Kidney (tissue), 14 donors: ENCODE results near the gene BPTF. TPM values are rescaled to one million over a fixed set of nuclear protein-coding genes. Genes with fewer than 3 reads are reported as not detected.

ENCODE experiments used
- DNase-seq, 5 donors: peaks; one replicate each; pipeline ENCODE4 v3.0.0-alpha.2; 2013 to 2020
- FAIRE-seq: peaks from 2 replicates; lab custom pipeline; 2012; peaks lifted over from hg19 to GRCh38; lab: Jason Lieb, UNC
- H3K27ac ChIP-seq, 2 donors: one replicate each; pipeline ENCODE4 v1.7.0; 2013; ENCODE audit warnings: low read depth in 2 of 2, low read length in 2 of 2, inconsistent platforms in 1 of 2
- H3K27me3 ChIP-seq: one replicate; pipeline ENCODE4 v1.7.1; 2013; ENCODE audit warnings: low read length, inconsistent platforms; ENCODE audit not compliant: control insufficient read depth, insufficient read depth
- H3K36me3 ChIP-seq, 3 donors: one replicate each; pipeline versions ENCODE4 v1.7.0 to v1.7.1; 2013; ENCODE audit warnings: low read length in 3 of 3, control low read depth in 1 of 3, inconsistent platforms in 1 of 3; ENCODE audit not compliant: insufficient read depth in 3 of 3, control insufficient read depth in 2 of 3
- H3K4me1 ChIP-seq, 3 donors: one replicate each; pipeline versions ENCODE4 v1.7.0 to v1.7.1; 2013; ENCODE audit warnings: low read length in 3 of 3, inconsistent platforms in 1 of 3, low read depth in 1 of 3; ENCODE audit not compliant: control insufficient read depth in 2 of 3, insufficient read depth in 2 of 3
- H3K4me3 ChIP-seq, 3 donors: one replicate each; pipeline versions ENCODE4 v1.7.0 to v1.8.1; 2013; ENCODE audit warnings: low read length in 3 of 3, control low read depth in 1 of 3, inconsistent platforms in 1 of 3
- H3K9ac ChIP-seq, 3 donors: one replicate each; pipeline versions ENCODE4 v1.7.0 to v1.7.1; 2013; ENCODE audit warnings: low read length in 3 of 3, control low read depth in 1 of 3, inconsistent platforms in 1 of 3
- H3K9me3 ChIP-seq, 3 donors: one replicate each; pipeline versions ENCODE4 v1.7.0 to v1.7.1; 2013; ENCODE audit warnings: low read length in 3 of 3, control low read depth in 1 of 3, inconsistent platforms in 1 of 3; ENCODE audit not compliant: control insufficient read depth in 2 of 3, insufficient read depth in 1 of 3
- CTCF ChIP-seq: IDR thresholded peaks from 3 replicates; pipeline ENCODE4 v1.5.1; 2012; ENCODE audit warnings: mild to moderate bottlenecking, moderate library complexity, borderline replicate concordance; ENCODE audit not compliant: insufficient read depth; ENCODE audit errors: extremely low read depth
- intact Hi-C: fragments of 100-400 bp; cut with DNase I; formaldehyde crosslinking; loops from one replicate; pipeline ENCODE4 v1.11.1; 2022
- polyA plus RNA-seq: library from polyadenylated mRNA; stranded (reverse); fragments of 350-450 nt; fragmentation: Illumina TruSeq; extraction: RNeasy Lipid Tissue Mini Kit (QIAGEN cat#74804); gene quantifications from one replicate; pipeline ENCODE4 v1.2.3, GENCODE V29; 2014; ENCODE audit warnings: low read depth, low replicate concordance; ENCODE audit not compliant: insufficient read depth
- total RNA-seq: library from RNA; stranded (reverse); fragmentation: NEBNext Ultra II Directional; extraction: Animal tissue kit (Norgen Biotek cat#: 25700); gene quantifications from one replicate; pipeline ENCODE4 v1.2.1, GENCODE V29; 2021
- donor health status: control.
- donor health status: control.
- donor health status: control.
- donor health status: control.
- donor health status: control.
- donor health status: DM: yes; HTN: yes; CAD: no.
- donor health status: Normal renal cell carcinoma (clear cell type).

Gene BPTF
- total and polyA plus RNA-seq, 2 donors from 2014 or later = 14.6 to 103 TPM

- H3K27me3 ChIP-seq = no peaks in the 10 kb centered on the region
- intact Hi-C loops = no loop called here
- peaks cover 0 to 4% (median 3%) of the 10 kb centered on the region in 3 donors for H3K36me3 ChIP-seq
- TF ChIP-seq CTCF = no peak
- no peak for DNase-seq
- no peak overlapping the region for H3K27ac ChIP-seq
- H3K9me3 ChIP-seq = no peaks in the 10 kb centered on the region
- no peak overlapping the region for H3K9ac ChIP-seq
- FAIRE-seq = no peak
- no peaks in the 10 kb centered on the region for H3K4me1 ChIP-seq
- no peak overlapping the region for H3K4me3 ChIP-seq
Measured at GRCh38 chr17:67867591-67867990, 42.3 kb downstream of the BPTF start.

- H3K36me3 ChIP-seq = peaks cover 0 to 4% (median 3%) of the 10 kb centered on the region in 3 donors
- H3K27me3 ChIP-seq = no peaks in the 10 kb centered on the region
- H3K27ac ChIP-seq = no peak overlapping the region
- no peak overlapping the region for H3K4me3 ChIP-seq
- intact Hi-C loops = no loop called here
- no peaks in the 10 kb centered on the region for H3K9me3 ChIP-seq
- DNase-seq (no peak), FAIRE-seq (no peak)
- no peak overlapping the region for H3K9ac ChIP-seq
- no peaks in the 10 kb centered on the region for H3K4me1 ChIP-seq
- TF ChIP-seq CTCF = no peak
Measured at GRCh38 chr17:67868176-67868575, 42.9 kb downstream of the BPTF start.

- Histone ChIP-seq H3K27ac (no peak overlapping the region), H3K9me3 (no peaks in the 10 kb centered on the region), H3K4me1 (no peaks in the 10 kb centered on the region), H3K9ac (no peak overlapping the region), H3K4me3 (no peak overlapping the region), H3K36me3 (peaks cover 0 to 8% (median 5%) of the 10 kb centered on the region in 3 donors), H3K27me3 (no peaks in the 10 kb centered on the region)
- intact Hi-C loops = no loop called here
- no peak for DNase-seq
- FAIRE-seq = no peak
- TF ChIP-seq CTCF = no peak
Measured at GRCh38 chr17:67879662-67880061, 54.4 kb downstream of the BPTF start.

GRCh38 chr17:67881083-67881482, 55.8 kb downstream of the BPTF start:
- no peak for FAIRE-seq
- H3K4me1 ChIP-seq = no peaks in the 10 kb centered on the region

More at GRCh38 chr17:67881083-67881482, 55.8 kb downstream of the BPTF start:
- H3K27ac ChIP-seq = no peak overlapping the region
- no peaks in the 10 kb centered on the region for H3K27me3 ChIP-seq
- no peak overlapping the region for H3K9ac ChIP-seq
- no peak overlapping the region for H3K4me3 ChIP-seq
- DNase-seq = no peak
- peaks cover 0 to 8% (median 5%) of the 10 kb centered on the region in 3 donors for H3K36me3 ChIP-seq
- H3K9me3 ChIP-seq = no peaks in the 10 kb centered on the region
- intact Hi-C loops = no loop called here
- TF ChIP-seq CTCF = no peak
